ENCODE data around the gene BEGAIN.

Gene BEGAIN

GRCh38 chr14:100551056-100551455 lies 36.2 kb downstream of the BEGAIN start:
- FAIRE-seq (no peak), DNase-seq (ENCODE audit: low spot score) (no peak)

DNA sequence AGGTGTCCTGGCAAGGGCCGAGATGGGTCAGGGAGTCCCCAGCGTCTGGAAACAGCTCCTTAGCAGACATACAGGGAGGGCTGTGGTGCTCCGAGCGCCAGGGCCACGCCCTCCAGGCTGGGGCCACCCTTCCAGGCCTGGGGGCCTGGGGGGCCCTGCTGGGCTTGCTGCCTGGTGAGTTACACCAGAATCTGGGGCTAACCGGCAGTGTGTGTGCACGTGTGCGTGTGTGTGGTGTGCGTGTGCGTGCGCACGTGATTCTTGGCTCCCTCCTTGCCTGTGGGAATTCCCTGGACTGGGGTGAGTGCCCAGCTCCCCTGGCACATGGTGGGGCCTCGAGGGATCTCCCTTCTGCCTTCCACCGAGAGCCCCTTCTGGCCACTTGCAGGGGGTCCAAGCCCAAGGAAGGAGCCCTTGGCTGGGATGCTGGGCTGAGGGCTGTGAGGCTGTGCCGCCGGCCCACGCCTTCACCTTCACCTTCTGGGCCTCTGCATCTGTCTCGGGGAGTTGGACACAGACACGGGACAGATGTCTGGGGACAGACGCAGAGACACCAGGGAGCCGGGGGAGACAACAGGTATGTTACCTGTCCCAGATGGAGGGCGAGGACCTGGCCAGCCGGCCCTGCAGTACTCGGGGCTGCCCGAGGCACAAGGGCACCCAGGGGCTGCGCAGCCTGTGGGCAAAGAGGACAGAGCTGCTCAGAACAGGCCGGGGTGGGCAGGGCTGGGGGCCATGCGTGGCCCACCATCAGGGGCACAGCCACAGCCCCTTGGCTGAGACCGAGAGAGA lies 37.2 kb downstream of the BEGAIN start:
- no peak for FAIRE-seq

GRCh38 chr14:100548939-100549338 lies 38.3 kb downstream of the BEGAIN start:
- FAIRE-seq (no peak), DNase-seq (ENCODE audit: low spot score) (no peak)

More for the DNA sequence above, 37.2 kb downstream of the BEGAIN start:
- DNase-seq (ENCODE audit: low spot score): no peak

GRCh38 chr14:100548295-100548655 lies 38.9 kb downstream of the BEGAIN start:
- DNase-seq (ENCODE audit: low spot score) (no peak), FAIRE-seq (no peak)

DNA sequence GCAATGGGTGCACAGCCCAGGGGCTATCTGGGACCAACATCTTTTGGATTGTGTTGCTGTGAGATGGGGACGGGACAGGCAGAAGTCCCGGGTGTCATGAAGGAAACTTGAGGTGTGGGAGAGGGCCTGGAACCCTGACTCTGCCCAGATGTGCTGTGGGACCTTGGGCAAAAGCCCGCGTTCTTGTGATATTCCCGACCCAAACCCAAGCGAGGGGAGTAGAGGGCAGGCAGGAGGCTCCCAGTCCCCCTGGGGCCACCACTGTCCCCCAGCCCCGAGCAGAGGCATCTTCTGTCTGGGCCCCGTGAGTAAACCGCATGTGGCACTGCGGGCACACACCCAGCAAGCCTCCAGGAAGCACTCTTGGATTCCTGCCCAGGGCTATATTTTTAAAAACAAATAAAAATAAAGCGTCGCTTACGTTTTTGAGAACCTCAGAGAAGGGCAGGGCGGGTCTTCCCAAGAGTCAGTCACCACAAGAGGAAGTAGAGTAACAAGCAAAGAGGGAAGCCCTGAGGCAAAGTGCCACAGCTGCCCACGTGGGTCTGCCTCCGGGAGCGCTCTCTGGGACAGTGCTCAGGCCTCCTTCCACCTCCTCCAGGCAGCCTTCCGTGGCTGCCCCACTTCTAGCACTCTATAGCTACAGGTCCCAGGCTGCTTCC lies 39.5 kb downstream of the BEGAIN start:
- DNase-seq (ENCODE audit: low spot score): no peak
- FAIRE-seq: no peak

DNA sequence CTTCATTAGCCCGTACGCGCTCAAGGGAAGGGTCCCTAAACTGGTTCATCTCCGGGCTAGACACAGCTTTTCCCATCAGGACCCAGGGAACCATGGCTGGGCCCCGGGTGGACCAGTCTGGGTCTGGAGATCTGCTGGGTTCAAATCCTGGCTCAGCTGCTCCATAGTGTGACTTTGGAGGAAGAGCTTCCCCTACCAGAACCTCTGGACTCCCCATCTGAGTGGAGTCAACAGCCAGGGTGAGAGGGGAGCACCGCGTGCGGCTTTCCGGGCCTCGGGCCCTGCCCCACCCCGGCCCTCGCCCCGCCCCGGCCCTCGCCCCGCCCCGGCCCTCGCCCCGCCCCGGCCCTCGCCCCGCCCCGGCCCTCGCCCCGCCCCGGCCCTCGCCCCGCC lies 41.2 kb downstream of the BEGAIN start:
- no peak for FAIRE-seq
- DNase-seq (ENCODE audit: low spot score): no peak

- no peak for DNase-seq (ENCODE audit: low spot score)
- FAIRE-seq: no peak
Measured at GRCh38 chr14:100545359-100545758, 41.9 kb downstream of the BEGAIN start.

DNA sequence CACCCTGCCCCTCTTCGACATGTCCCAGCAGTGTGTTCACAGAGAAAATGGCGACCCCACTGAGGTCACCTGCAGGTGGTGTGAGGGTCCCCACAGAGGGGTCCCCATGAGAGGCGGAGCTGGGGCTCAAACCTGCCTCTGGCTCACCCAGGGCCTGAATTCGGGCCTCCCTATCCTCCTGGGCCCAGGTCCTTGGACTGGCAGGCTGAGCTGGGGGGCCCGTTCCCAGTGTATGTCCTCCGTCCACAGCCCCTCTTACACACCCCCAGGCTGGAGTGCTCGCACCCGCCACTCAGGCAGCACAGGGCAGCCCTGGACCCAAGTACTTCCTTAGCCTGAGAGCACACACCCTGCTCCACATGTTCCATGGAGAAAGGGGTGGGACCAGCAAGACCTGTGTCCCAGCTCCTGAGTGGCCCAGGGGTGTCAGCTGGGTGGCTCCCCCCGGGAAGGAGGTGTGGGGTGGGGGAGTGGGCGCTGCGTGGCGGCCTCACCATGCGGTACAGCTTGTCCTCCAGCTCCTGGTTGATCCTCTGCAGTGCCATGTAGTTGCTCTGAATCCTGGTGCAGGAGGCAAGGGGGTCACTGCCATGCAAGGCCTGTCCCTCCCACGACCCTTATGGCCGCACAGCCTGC lies 42.6 kb downstream of the BEGAIN start:
- FAIRE-seq (no peak), DNase-seq (ENCODE audit: low spot score) (no peak)

GRCh38 chr14:100543471-100544455 lies 43.5 kb downstream of the BEGAIN start:
- DNase-seq (ENCODE audit: low spot score): no peak
- FAIRE-seq: no peak

DNA sequence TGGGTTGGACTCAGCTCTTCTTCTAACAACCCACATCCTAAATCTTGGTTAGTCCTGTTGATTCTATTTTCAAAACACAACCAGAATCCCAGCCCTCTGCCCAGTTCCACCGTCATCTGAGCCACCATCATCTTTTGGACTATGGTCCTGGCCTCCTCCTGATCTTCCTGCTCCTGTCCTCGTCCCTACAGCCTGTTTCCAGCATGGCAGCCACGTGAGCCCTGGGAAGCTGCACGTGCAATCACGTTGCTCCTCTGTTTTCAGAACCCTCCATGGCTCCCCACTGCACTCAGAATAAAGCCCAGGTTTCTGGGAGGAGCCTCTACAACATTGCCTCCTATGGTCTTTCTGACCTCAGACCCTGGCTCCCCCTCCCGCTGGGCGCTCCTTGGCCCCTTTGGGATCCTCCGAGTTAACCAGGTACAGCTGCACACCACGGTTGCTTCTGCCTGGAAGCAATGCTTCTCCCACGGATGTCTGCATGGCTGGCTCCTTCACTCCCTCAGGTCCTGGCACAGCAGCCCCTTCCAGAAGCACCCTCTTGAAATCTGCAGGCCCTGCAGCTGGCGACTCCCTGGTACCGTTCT lies 44.5 kb downstream of the BEGAIN start:
- FAIRE-seq (no peak), DNase-seq (ENCODE audit: low spot score) (no peak)

DNA sequence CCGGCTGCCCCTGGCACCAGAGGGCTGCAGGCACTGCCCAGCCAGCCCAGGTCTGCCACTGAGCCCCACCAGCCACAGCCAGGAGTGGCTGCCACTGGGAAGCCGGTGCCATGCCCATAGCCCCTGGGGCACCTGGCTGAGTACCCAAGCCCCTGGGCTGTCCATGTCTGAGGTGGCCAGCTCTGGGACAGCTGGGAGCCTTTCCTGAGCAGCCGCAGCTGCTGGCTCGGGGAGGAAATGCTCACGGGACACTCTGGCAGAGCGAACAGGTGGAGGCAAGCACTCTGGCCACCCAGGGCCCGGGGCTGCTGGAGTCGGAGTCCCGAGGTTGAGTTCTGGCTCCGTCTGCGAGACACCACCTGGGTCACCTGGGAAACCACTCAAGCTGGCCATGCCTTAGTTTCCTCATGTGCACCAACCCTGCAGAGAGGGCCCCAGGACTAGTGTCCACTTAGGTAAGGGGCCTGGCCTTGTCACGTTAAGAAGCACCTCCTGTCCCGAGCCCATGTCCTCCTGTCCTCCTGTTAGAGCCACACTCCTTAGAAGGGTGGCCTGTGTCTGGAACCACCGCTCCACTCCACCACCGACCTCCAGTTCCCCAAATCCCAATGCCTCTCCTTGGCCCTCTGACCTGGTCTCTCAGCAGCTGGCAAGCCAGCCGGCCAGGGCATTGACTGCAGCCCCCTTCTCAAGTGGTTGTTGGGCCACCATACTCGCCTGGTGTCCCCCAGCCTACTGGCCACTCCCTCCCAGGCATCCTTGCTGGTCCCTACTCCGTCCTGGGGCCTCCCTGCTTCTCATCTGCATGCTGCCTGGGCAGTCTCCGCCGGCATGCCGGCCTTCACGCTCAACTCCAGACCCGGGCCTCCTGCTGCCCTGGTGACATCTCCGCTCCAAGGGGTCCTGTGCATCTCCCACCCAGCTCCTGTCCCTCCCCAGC lies 45.3 kb downstream of the BEGAIN start:
- DNase-seq (ENCODE audit: low spot score): no peak
- no peak for FAIRE-seq

GRCh38 chr14:100540926-100541620 lies 46.1 kb downstream of the BEGAIN start:
- DNase-seq (ENCODE audit: low spot score) (no peak), FAIRE-seq (no peak)

DNA sequence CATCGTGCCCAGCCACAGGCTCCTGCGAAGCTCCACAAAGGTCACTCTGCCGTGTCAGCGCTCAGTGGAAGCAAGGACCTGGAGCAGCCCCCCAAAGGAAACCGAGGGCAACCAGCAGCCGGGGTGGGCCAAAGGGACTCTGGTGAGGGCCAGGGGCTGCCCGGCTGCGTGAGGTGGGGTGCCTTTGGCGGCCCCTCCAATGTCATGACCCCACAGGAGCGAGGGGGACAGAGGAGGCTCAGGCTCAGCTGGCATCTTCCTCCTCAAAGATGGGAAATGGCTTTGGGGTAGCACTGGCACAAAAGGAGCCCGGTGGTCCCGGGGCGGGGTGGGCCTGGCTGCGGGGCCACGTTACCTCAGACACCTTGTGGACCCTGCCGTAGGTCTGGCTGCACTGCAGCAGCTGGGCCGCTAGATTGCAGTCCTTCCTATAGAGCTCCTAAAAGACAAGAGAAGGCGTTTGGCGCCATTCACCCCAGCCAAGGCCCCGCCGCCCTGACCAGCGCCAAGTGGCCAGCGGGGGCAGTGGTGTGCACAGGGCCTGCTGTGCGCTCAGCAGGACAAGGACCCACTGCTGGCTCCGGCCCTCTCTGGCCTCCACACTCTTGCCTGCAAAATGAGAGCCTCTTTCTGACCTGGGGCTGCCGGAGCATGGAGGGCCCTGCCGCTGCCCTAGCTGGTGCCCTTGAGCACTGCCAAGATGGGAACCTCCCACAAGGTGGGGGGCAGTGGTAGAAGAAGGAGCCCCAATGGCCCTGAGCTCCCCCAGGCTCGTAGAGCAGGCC lies 46.9 kb downstream of the BEGAIN start:
- DNase-seq (ENCODE audit: low spot score) (no peak), FAIRE-seq (no peak)

DNA sequence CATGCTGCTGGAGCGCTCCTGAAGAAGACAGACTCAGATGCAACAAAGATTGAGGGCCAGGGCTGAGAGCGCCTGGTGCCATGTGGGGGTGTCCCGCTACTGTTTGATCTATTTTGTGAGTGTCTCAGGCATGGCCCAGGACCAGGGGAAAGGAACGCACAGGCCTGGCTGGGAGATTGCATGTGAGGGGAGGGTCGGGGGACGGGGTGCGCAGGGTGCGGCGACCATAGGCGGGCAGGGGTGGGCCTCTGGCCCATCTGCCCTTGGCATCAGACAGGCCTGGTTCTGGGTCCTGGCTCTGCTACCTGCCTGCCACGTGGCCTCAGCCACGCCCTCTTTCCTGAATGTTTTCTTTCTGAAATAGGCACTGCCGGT lies 47.5 kb downstream of the BEGAIN start:
- FAIRE-seq: no peak
- no peak for DNase-seq (ENCODE audit: low spot score)

DNA sequence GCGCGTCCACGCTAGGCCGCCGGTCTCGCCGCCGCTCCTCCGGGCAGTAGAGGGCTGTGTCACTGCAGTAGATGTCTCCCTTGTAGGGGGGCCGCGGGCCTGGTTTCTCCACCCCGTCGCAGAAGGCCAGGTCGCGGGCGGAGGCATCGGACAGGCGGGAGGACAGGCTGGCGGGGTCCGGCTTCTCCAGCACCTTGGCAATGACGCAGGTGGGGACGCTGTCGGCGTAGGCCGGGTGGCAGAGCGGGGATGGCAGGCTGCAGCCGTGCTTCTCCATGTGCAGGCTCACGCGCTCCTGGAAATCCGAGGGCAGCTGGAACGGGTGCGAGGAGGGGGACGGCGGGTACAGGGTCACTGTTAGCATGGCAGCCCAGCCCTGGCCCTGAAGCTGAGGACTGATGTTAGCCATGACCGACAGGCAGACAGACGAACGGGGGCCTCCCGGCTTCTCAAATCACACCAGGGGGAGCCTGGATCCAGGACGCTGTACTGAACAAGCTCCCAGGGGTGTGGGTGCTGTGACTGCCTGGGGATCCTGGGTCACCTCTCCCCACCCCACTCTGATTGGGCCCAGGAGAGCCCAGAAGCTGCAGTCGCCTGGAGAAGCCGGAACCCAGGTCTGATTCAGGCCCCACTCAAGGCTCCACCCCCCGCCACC lies 48.1 kb downstream of the BEGAIN start:
- DNase-seq (ENCODE audit: low spot score): no peak

GRCh38 chr14:100538351-100539002 lies 48.7 kb downstream of the BEGAIN start:
- FAIRE-seq: no peak
- DNase-seq (ENCODE audit: low spot score): no peak

More for the DNA sequence above, 48.1 kb downstream of the BEGAIN start:
- no peak for FAIRE-seq

Data from RCC 7860 (cell line).